B cell (primary cell): ENCODE results near the gene SLC27A1.

Experiments
- CTCF ChIP-seq: fragments of 200-600 bp; IDR thresholded peaks from one replicate; pipeline ENCODE4 v1.8.0; 2022; ENCODE audit warnings: antibody characterized with exemption, mild to moderate bottlenecking
- EZH2 ChIP-seq: IDR thresholded peaks from 2 replicates; pipeline ENCODE4 v1.6.1; 2012; ENCODE audit warnings: borderline replicate concordance, low read depth, mild to moderate bottlenecking, moderate library complexity, low read length; ENCODE audit not compliant: insufficient read depth, poor library complexity, severe bottlenecking

GRCh38 chr19:17429641-17430113 lies 40.6 kb upstream of the SLC27A1 start:
- no peak for TF ChIP-seq EZH2
- TF ChIP-seq CTCF: no peak
